Bronchial smooth muscle cell (primary cell): ENCODE data around the gene C2CD4C. TPM values are rescaled to one million over a fixed set of nuclear protein-coding genes. Genes with fewer than 3 reads are reported as not detected.

Source experiments
- total RNA-seq: library from RNA; depleted of rRNA; stranded (reverse); fragments of >200 nt; gene quantifications from 2 replicates; pipeline ENCODE4 v1.2.1, GENCODE V29; 2014

The C2CD4C gene
- under 0.01 and 0.09 TPM in 2 replicates for total RNA-seq

GRCh38 chr19:408902-409515, at the start of gene C2CD4C:
TSS of gene C2CD4C (minus strand) at chr19:409147. CDS start at chr19:408361, 786 bp downstream.

Other genes with a start within 250 kb of the C2CD4C start
- 11.1 and 37.5 TPM in 2 replicates for gene PLPP2, start 117.7 kb downstream of the C2CD4C start, total RNA-seq
- gene MIER2, start 64.4 kb downstream of the C2CD4C start, total RNA-seq, result 9.5 and 26.4 TPM in 2 replicates
- 1.7 and 2.5 TPM in 2 replicates for gene SHC2, start 51.9 kb upstream of the C2CD4C start, total RNA-seq
- gene MADCAM1, start 87.3 kb upstream of the C2CD4C start, total RNA-seq, result under 0.01 TPM in 1 of 2 replicates, not detected in the other
- gene TPGS1, start 98.3 kb upstream of the C2CD4C start, total RNA-seq, result 33.4 and 50.4 TPM in 2 replicates
- gene CDC34, start 122.6 kb upstream of the C2CD4C start, total RNA-seq, result 61.3 and 76.7 TPM in 2 replicates
- not detected in 2 replicates for gene GZMM, start 134.9 kb upstream of the C2CD4C start, total RNA-seq
- gene BSG, start 163.4 kb upstream of the C2CD4C start, total RNA-seq, result 256 and 287 TPM in 2 replicates
- gene HCN2, start 180.7 kb upstream of the C2CD4C start, total RNA-seq, result 1.5 and 1.6 TPM in 2 replicates
- 14.7 and 17.2 TPM in 2 replicates for gene POLRMT, start 224.4 kb upstream of the C2CD4C start, total RNA-seq
- 0.16 TPM in 1 of 2 replicates, not detected in the other for gene FGF22, start 230.7 kb upstream of the C2CD4C start, total RNA-seq